PFSK-1 (cell line): ENCODE data around the gene NAGK.

Source experiments
- POLR2AphosphoS5 ChIP-seq: IDR thresholded peaks from 2 replicates; pipeline ENCODE4 v1.6.1; 2012; ENCODE audit warnings: low read depth, mild to moderate bottlenecking, control low read depth, low read length, moderate library complexity
- REST ChIP-seq, 2 experiments: IDR thresholded peaks; 2 replicates each; pipeline versions ENCODE4 v1.6.1 to v1.8.0; 2011 to 2012; ENCODE audit warnings: low read depth in 2 of 2, low read length in 2 of 2, control low read depth in 1 of 2, inconsistent platforms in 1 of 2, mild to moderate bottlenecking in 1 of 2, moderate library complexity in 1 of 2; ENCODE audit not compliant: insufficient read depth in 1 of 2
- SIN3A ChIP-seq: IDR thresholded peaks from 2 replicates; pipeline ENCODE4 v1.6.1; 2012; ENCODE audit warnings: mild to moderate bottlenecking, low read length, moderate library complexity, borderline replicate concordance; ENCODE audit not compliant: insufficient read depth
- TAF1 ChIP-seq: IDR thresholded peaks from 2 replicates; pipeline ENCODE4 v1.6.1; 2012; ENCODE audit warnings: low read length, control low read depth, borderline replicate concordance; ENCODE audit not compliant: insufficient read depth

- TF ChIP-seq SIN3A (no peak), POLR2AphosphoS5 (no peak), REST (IDR thresholded peaks at IDR 0.05; ENCODE audit: insufficient read depth in 1 of 2, low read depth in 2 of 2, low read length in 2 of 2) (no peak), TAF1 (no peak)
Observed at GRCh38 chr2:71113843-71114242, 45.4 kb downstream of the NAGK start.
